Body of pancreas (tissue), 4 donors: ENCODE results near the gene SLC44A1. TPM values are rescaled to one million over a fixed set of nuclear protein-coding genes. Genes with fewer than 3 reads are reported as not detected.
A peak's percentile ranks its signal among the peaks of the same experiment; 100 is the strongest.

ENCODE experiments used
- ATAC-seq: fragments of 150-250 bp; one replicate; pipeline ENCODE4 v1.9.1; 2016
- DNase-seq, 4 donors: peaks; one replicate each; pipeline ENCODE4 v3.0.0-alpha.2; 2019
- H3K27ac ChIP-seq, 4 donors: fragments of 200-600 bp; sonication (generic); 1 replicate in 3 of 4; 2 replicates in 1 of 4; pipeline versions ENCODE4 v1.5.1 to v1.6.1; 2016 to 2019; ENCODE audit warnings: mild to moderate bottlenecking in 1 of 4, mixed read lengths in 1 of 4, moderate library complexity in 1 of 4
- H3K27me3 ChIP-seq, 2 donors: fragments of 200-600 bp; sonication (generic); one replicate each; pipeline ENCODE4 v1.6.0; 2016; ENCODE audit warnings: mild to moderate bottlenecking in 1 of 2
- H3K36me3 ChIP-seq, 2 donors: fragments of 200-600 bp; sonication (generic); replicated peaks in 1 of 2; 2 replicates each; pipeline ENCODE4 v1.5.1; 2016; ENCODE audit warnings: low read depth in 2 of 2; ENCODE audit not compliant: insufficient read depth in 1 of 2
- H3K4me1 ChIP-seq: fragments of 200-600 bp; sonication (generic); one replicate; pipeline ENCODE4 v1.6.0; 2016
- H3K4me3 ChIP-seq, 2 donors: fragments of 200-600 bp; sonication (generic); 1 replicate in 1 of 2; 2 replicates in 1 of 2; pipeline ENCODE4 v1.5.1; 2016 to 2019
- H3K9me3 ChIP-seq, 3 donors: fragments of 200-600 bp; sonication (generic); 1 replicate in 2 of 3; 2 replicates in 1 of 3; pipeline ENCODE4 v1.5.1; 2016
- CTCF ChIP-seq, 7 experiments: fragments of 450-650 bp in 4 of 7; fragments of 200-600 bp in 3 of 7; sonication (generic) in 3 of 7; IDR thresholded peaks; one replicate each; pipeline ENCODE4 v1.5.1; 2016 to 2019; ENCODE audit warnings: antibody characterized with exemption in 7 of 7
- POLR2A ChIP-seq, 3 donors: fragments of 450-650 bp; IDR thresholded peaks; one replicate each; pipeline ENCODE4 v1.6.1; 2016; ENCODE audit warnings: antibody characterized with exemption in 3 of 3, mild to moderate bottlenecking in 2 of 3
- WGBS, 2 donors: methylation state at CpG; one replicate each; pipeline ENCODE4 v1.1.5; 2017; 5-methylcytosine and 5-hydroxymethylcytosine counted together
- intact Hi-C: fragments of 100-400 bp; cut with DNase I; formaldehyde crosslinking; loops from one replicate; pipeline ENCODE4 v1.15.1; 2023
- total RNA-seq, 2 donors: library from RNA; depleted of rRNA; stranded (reverse); fragments of >200 nt; gene quantifications; one replicate each; pipeline ENCODE4 v1.1.0, GENCODE V29; 2016

SLC44A1 gene
- total RNA-seq, 2 donors from 2014 or later = 15.5 to 39.4 TPM

- Histone ChIP-seq H3K9me3 (no peaks in the 10 kb centered on the region), H3K4me3 (no peak overlapping the region), H3K27me3 (no peaks in the 10 kb centered on the region), H3K4me1 (peaks cover 13% of the 10 kb centered on the region), H3K27ac (no peak overlapping the region), H3K36me3 (no peaks in the 10 kb centered on the region)
- TF ChIP-seq POLR2A (IDR thresholded peaks at IDR 0.05) (no peak), CTCF (IDR thresholded peaks at IDR 0.05) (no peak)
- intact Hi-C loops = loop anchor here (10.0 kb wide), 1 partner anchor 173 kb away; no protein-coding TSS in a partner anchor
- no peak for ATAC-seq
- DNase-seq = no peak
- WGBS, 2 donors = 53% methylated on average over 4 of the region's 4 CpGs
Measured at GRCh38 chr9:105241356-105242043, 3.0 kb upstream of the SLC44A1 start.

- ATAC-seq = no peak
- Histone ChIP-seq H3K9me3 (no peaks in the 10 kb centered on the region), H3K27ac (no peak overlapping the region), H3K36me3 (no peaks in the 10 kb centered on the region), H3K4me3 (no peak overlapping the region), H3K27me3 (no peaks in the 10 kb centered on the region), H3K4me1 (peaks cover 19% of the 10 kb centered on the region)
- TF ChIP-seq CTCF (IDR thresholded peaks at IDR 0.05) (no peak), POLR2A (IDR thresholded peaks at IDR 0.05) (no peak)
- no peak for DNase-seq
- WGBS, 2 donors = 56 to 63% methylated on average over 2 of the region's 2 CpGs
- intact Hi-C loops = loop anchor here (10.0 kb wide), 1 partner anchor 173 kb away; no protein-coding TSS in a partner anchor
Measured at GRCh38 chr9:105242062-105242461, 2.4 kb upstream of the SLC44A1 start.

- TF ChIP-seq CTCF (IDR thresholded peaks at IDR 0.05) (no peak), POLR2A (IDR thresholded peaks at IDR 0.05) (no peak)
- 7 to 21% methylated on average over 4 of the region's 4 CpGs for WGBS, 2 donors
- ATAC-seq (no peak), DNase-seq (no peak)
- peaks cover 24% of the 10 kb centered on the region for H3K4me1 ChIP-seq
- H3K27me3 ChIP-seq = no peaks in the 10 kb centered on the region
- H3K36me3 ChIP-seq = no peaks in the 10 kb centered on the region
- intact Hi-C loops = loop anchor here (10.0 kb wide), 1 partner anchor 172 kb away; no protein-coding TSS in a partner anchor
- no peak overlapping the region for H3K4me3 ChIP-seq
- H3K27ac ChIP-seq = peak overlapping the region in 1 of 4 donors; percentile 26
- H3K9me3 ChIP-seq = no peaks in the 10 kb centered on the region
Measured at GRCh38 chr9:105242557-105242956, 1.9 kb upstream of the SLC44A1 start.

GRCh38 chr9:105243015-105243686 is 1.3 kb upstream of the SLC44A1 start:
- H3K36me3 ChIP-seq = no peaks in the 10 kb centered on the region
- H3K9me3 ChIP-seq = no peaks in the 10 kb centered on the region
- intact Hi-C loops = loop anchor here (10.0 kb wide), 1 partner anchor 172 kb away; no protein-coding TSS in a partner anchor
- no peaks in the 10 kb centered on the region for H3K27me3 ChIP-seq
- no peak for TF ChIP-seq POLR2A (IDR thresholded peaks at IDR 0.05)
- WGBS, 2 donors = 51 to 58% methylated on average over 5 of the region's 5 CpGs
- ATAC-seq = no peak
- peak overlapping the region in 1 of 4 donors; percentile 26 for H3K27ac ChIP-seq
- no peak for DNase-seq
- no peak overlapping the region for H3K4me3 ChIP-seq
- H3K4me1 ChIP-seq = peaks cover 25% of the 10 kb centered on the region

GRCh38 chr9:105244734-105245028 is 230 bp downstream of the SLC44A1 start:
- Histone ChIP-seq H3K27me3 (no peaks in the 10 kb centered on the region), H3K27ac (peak overlapping the region; percentile 66 to 98 (median 90)), H3K36me3 (no peaks in the 10 kb centered on the region), H3K4me1 (peaks cover 25% of the 10 kb centered on the region), H3K9me3 (no peaks in the 10 kb centered on the region), H3K4me3 (peak overlapping the region; percentile 78 to 89)
- no peak for DNase-seq
- WGBS, 2 donors = 0% methylated on average over 48 of the region's 48 CpGs; no CpG with 5 or more reads in 1 of the 2 donors
- ATAC-seq = peak; percentile 61
- intact Hi-C loops = loop anchor here (10.0 kb wide), 1 partner anchor 170 kb away; no protein-coding TSS in a partner anchor
- TF ChIP-seq CTCF (IDR thresholded peaks at IDR 0.05) = no peak
- no peak for TF ChIP-seq POLR2A (IDR thresholded peaks at IDR 0.05)
